HepG2 (cell line): ENCODE measurements around the gene ZBTB47. TPM values are rescaled to one million over a fixed set of nuclear protein-coding genes. Genes with fewer than 3 reads are reported as not detected.

Source experiments
- ATAC-seq: fragments of 200-7000 bp; cut with Tn5 transposase; 3 replicates; pipeline ENCODE4 v1.9.1; 2020; ENCODE audit warnings: mild to moderate bottlenecking, moderate library complexity
- BruUV-seq: library from RNA; stranded (reverse); fragments of 400-500 nt; replicated peaks from 2 replicates; lab custom pipeline; 2021; lab: Mats Ljungman, UMichigan
- CTCF ChIA-PET: fragments of 300-600 bp; formaldehyde crosslinking; extraction: SDS; loops from one replicate; lab custom pipeline; 2021; ENCODE audit warnings: low total read pairs, inconsistent platforms, low intra/inter-chr PET ratio; lab: Yijun Ruan, JAX
- POLR2A ChIA-PET: fragments of 350-600 bp; sonication (Branson Sonifier 250); formaldehyde crosslinking; loops from one replicate; lab custom pipeline; 2020; ENCODE audit warnings: antibody characterized with exemption, inconsistent platforms; lab: Yijun Ruan, JAX
- DNase-seq: peaks from one replicate; pipeline ENCODE4 v3.0.0-alpha.2; 2015; ENCODE audit warnings: low spot score
- FAIRE-seq: peaks from 3 replicates; lab custom pipeline; 2011; peaks lifted over from hg19 to GRCh38; lab: Jason Lieb, UNC
- H2AFZ ChIP-seq: one replicate; pipeline ENCODE4 v1.6.1; 2011; ENCODE audit warnings: low read length, inconsistent platforms
- H3K27ac ChIP-seq: fragments of 300-600 bp; 3 replicates; pipeline ENCODE4 v1.8.0; 2011; ENCODE audit warnings: mixed run types, mild to moderate bottlenecking, mixed read lengths, low read length, inconsistent platforms; ENCODE audit not compliant: insufficient read depth; ENCODE audit errors: extremely low read length
- H3K27me3 ChIP-seq, 2 experiments: fragments of 200-600 bp in 1 of 2; 2 replicates in 1 of 2; 3 replicates in 1 of 2; pipeline versions ENCODE4 v1.6.0 to v1.8.0; 2011; ENCODE audit warnings: low read length in 2 of 2, mild to moderate bottlenecking in 2 of 2, moderate library complexity in 2 of 2, inconsistent platforms in 1 of 2; ENCODE audit not compliant: insufficient read depth in 2 of 2, control insufficient read depth in 1 of 2
- H3K36me3 ChIP-seq, 2 experiments: fragments of 200-600 bp in 1 of 2; replicated peaks in 1 of 2; 2 replicates in 1 of 2; 3 replicates in 1 of 2; pipeline versions ENCODE4 v1.5.1 to v1.8.0; 2011; ENCODE audit warnings: low read length in 2 of 2, inconsistent platforms in 1 of 2; ENCODE audit not compliant: insufficient read depth in 2 of 2, control insufficient read depth in 1 of 2
- H3K4me1 ChIP-seq: 2 replicates; pipeline ENCODE4 v1.5.1; 2012; ENCODE audit warnings: low read length, inconsistent platforms; ENCODE audit not compliant: insufficient read depth
- H3K4me2 ChIP-seq: 2 replicates; pipeline ENCODE4 v1.6.0; 2011; ENCODE audit warnings: low read depth, low read length, inconsistent platforms
- H3K4me3 ChIP-seq, 3 experiments: fragments of 200-600 bp in 1 of 3; sonication (generic), shearing (Covaris generic) in 1 of 3; replicated peaks in 1 of 3; 2 replicates each; pipeline ENCODE4 v1.5.1; 2011 to 2016; ENCODE audit warnings: low read length in 3 of 3, inconsistent platforms in 2 of 3, low read depth in 2 of 3, mild to moderate bottlenecking in 2 of 3, control low read depth in 1 of 3, mixed read lengths in 1 of 3; ENCODE audit not compliant: insufficient read depth in 1 of 3
- H3K79me2 ChIP-seq: one replicate; pipeline ENCODE4 v1.6.1; 2011; ENCODE audit warnings: low read length, inconsistent platforms; ENCODE audit not compliant: insufficient read depth
- H3K9ac ChIP-seq: 2 replicates; pipeline ENCODE4 v1.6.0; 2011; ENCODE audit warnings: mild to moderate bottlenecking, low read depth, low read length, inconsistent platforms; ENCODE audit not compliant: insufficient read depth
- H3K9me3 ChIP-seq: 2 replicates; pipeline ENCODE4 v1.5.1; 2012; ENCODE audit warnings: mild to moderate bottlenecking, low read length
- H4K20me1 ChIP-seq: 2 replicates; pipeline ENCODE4 v1.6.0; 2011; ENCODE audit warnings: inconsistent platforms, mild to moderate bottlenecking, low read length, moderate library complexity; ENCODE audit not compliant: insufficient read depth
- ARID5B ChIP-seq: IDR thresholded peaks from 2 replicates; pipeline ENCODE4 v1.4.0; 2020; ENCODE audit warnings: mild to moderate bottlenecking, missing genetic modification reagents
- ASH2L ChIP-seq: fragments of 300-600, 200-600 bp; sonication (generic); IDR thresholded peaks from 2 replicates; pipeline ENCODE4 v1.7.0; 2017; ENCODE audit warnings: low read depth, mild to moderate bottlenecking, moderate library complexity, mixed read lengths, low read length; ENCODE audit not compliant: insufficient read length
- BCL3 ChIP-seq: sonication (generic); formaldehyde crosslinking; IDR thresholded peaks from 2 replicates; pipeline ENCODE4 v1.5.1; 2020; ENCODE audit warnings: mild to moderate bottlenecking, missing genetic modification reagents, moderate library complexity
- HDAC1 ChIP-seq: sonication (generic); formaldehyde crosslinking; IDR thresholded peaks from 2 replicates; pipeline ENCODE4 v1.5.1; 2020; ENCODE audit warnings: mild to moderate bottlenecking, missing genetic modification reagents
- HMG20B ChIP-seq: conservative IDR thresholded peaks from 2 replicates; pipeline ENCODE4 v1.6.1; 2016; ENCODE audit warnings: missing genetic modification reagents, missing compliant biosample characterization
- ISL2 ChIP-seq: sonication (generic); formaldehyde crosslinking; IDR thresholded peaks from 2 replicates; pipeline ENCODE4 v1.5.0; 2020; ENCODE audit warnings: missing genetic modification reagents
- KAT8 ChIP-seq: IDR thresholded peaks from 2 replicates; pipeline ENCODE4 v1.6.1; 2016; ENCODE audit warnings: missing genetic modification reagents, missing compliant biosample characterization
- LCORL ChIP-seq, 2 experiments: fragments of 450-650 bp in 1 of 2; sonication (generic) in 1 of 2; formaldehyde crosslinking in 1 of 2; IDR thresholded peaks; 2 replicates each; pipeline versions ENCODE4 v1.5.0 to v1.6.1; 2017 to 2020; ENCODE audit warnings: antibody characterized with exemption in 1 of 2, missing genetic modification reagents in 1 of 2
- MAX ChIP-seq: IDR thresholded peaks from 2 replicates; pipeline ENCODE4 v1.6.1; 2012; ENCODE audit warnings: inconsistent platforms
- NRL ChIP-seq: sonication (generic); formaldehyde crosslinking; IDR thresholded peaks from 2 replicates; pipeline ENCODE4 v1.5.0; 2020; ENCODE audit warnings: missing genetic modification reagents, mild to moderate bottlenecking, moderate library complexity, borderline replicate concordance
- POGZ ChIP-seq: sonication (generic); formaldehyde crosslinking; IDR thresholded peaks from 2 replicates; pipeline ENCODE4 v1.4.0; 2020; ENCODE audit warnings: mild to moderate bottlenecking, missing genetic modification reagents
- SALL1 ChIP-seq: sonication (generic); formaldehyde crosslinking; IDR thresholded peaks from 2 replicates; pipeline ENCODE4 v1.8.0; 2022; ENCODE audit warnings: mild to moderate bottlenecking, missing genetic modification reagents
- TCF12 ChIP-seq, 2 experiments: fragments of 450-650 bp in 1 of 2; sonication (generic) in 1 of 2; formaldehyde crosslinking in 1 of 2; IDR thresholded peaks; 2 replicates each; pipeline versions ENCODE4 v1.6.1 to v1.8.0; 2017 to 2022; ENCODE audit warnings: antibody characterized with exemption in 1 of 2, mild to moderate bottlenecking in 1 of 2, missing genetic modification reagents in 1 of 2, moderate library complexity in 1 of 2
- ZMYM4 ChIP-seq: sonication (generic); formaldehyde crosslinking; IDR thresholded peaks from 2 replicates; pipeline ENCODE4 v1.8.1; 2023; ENCODE audit warnings: mild to moderate bottlenecking, missing genetic modification reagents
- ZNF17 ChIP-seq: sonication (generic); formaldehyde crosslinking; IDR thresholded peaks from 2 replicates; pipeline ENCODE4 v1.5.0; 2020; ENCODE audit warnings: mild to moderate bottlenecking, missing genetic modification reagents
- ZNF547 ChIP-seq: sonication (generic); formaldehyde crosslinking; IDR thresholded peaks from 2 replicates; pipeline ENCODE4 v1.5.1; 2020; ENCODE audit warnings: mild to moderate bottlenecking, missing genetic modification reagents
- WGBS: methylation state at CpG from one replicate; pipeline ENCODE4 v1.1.6; 2017; ENCODE audit warnings: low lambda C conversion rate; 5-methylcytosine and 5-hydroxymethylcytosine counted together
- in situ Hi-C: cut with HindIII; loops from 2 replicates; pipeline ENCODE4 v1.10.0; 2017; ENCODE audit warnings: low pct_unique_long_range_greater_than_20kb; ENCODE audit not compliant: extremely low pct_ligation_motif_present
- intact Hi-C: fragments of 100-400 bp; cut with micrococcal nuclease; formaldehyde crosslinking; loops from one replicate; pipeline ENCODE4 v1.10.0; 2022; ENCODE audit not compliant: unreplicated experiment
- polyA plus RNA-seq, 8 experiments: library from polyadenylated mRNA; depleted of rRNA in 3 of 8; stranded (reverse) in 7 of 8; unstranded in 1 of 8; fragments of >200 nt; fragmentation: Illumina TruSeq in 4 of 8; extraction: Trizol in 4 of 8; gene quantifications; 2 replicates each; pipeline versions ENCODE4 v1.2.1 to v1.2.3, GENCODE V29; 2011 to 2016; ENCODE audit warnings: low read depth in 4 of 8, missing spikeins in 1 of 8, mixed read lengths in 1 of 8; ENCODE audit not compliant: insufficient read depth in 1 of 8
- total RNA-seq, 5 experiments: library from RNA; depleted of rRNA; stranded (reverse); fragments of >200 nt; fragmentation: Illumina TruSeq; extraction: Trizol; gene quantifications; 2 replicates each; pipeline ENCODE4 v1.2.3, GENCODE V29; 2016; ENCODE audit warnings: low read depth in 1 of 5

Gene ZBTB47
- total and polyA plus RNA-seq, 2 of the 13 experiments (the other 11 are each of a cell fraction or from before 2014, with no cell fraction given) = 1.5 to 3.1 TPM

GRCh38 chr3:42653303-42653559, 266 bp upstream of the ZBTB47 start (continued):
- peak; percentile 61; the same call in 1 of the 2 replicates for TF ChIP-seq BCL3 (CRISPR knock-in tag)

- in situ Hi-C loops (loop anchor here (5.0 kb wide), 1 partner anchor 93 kb away; no protein-coding TSS in a partner anchor), intact Hi-C loops (loop anchor here (5.0 kb wide), 3 partner anchors 78 to 178 kb away; no protein-coding TSS in a partner anchor)
- no CpG with 5 or more reads among the region's 94 CpGs for WGBS
- Histone ChIP-seq H3K36me3 (no peaks in the 10 kb centered on the region), H3K4me1 (peaks cover 62% of the 10 kb centered on the region), H4K20me1 (no peaks in the 10 kb centered on the region), H3K27ac (peak overlapping the region; percentile 59), H3K27me3 (no peaks in the 10 kb centered on the region), H3K4me2 (peak overlapping the region; percentile 90), H2AFZ (no peak overlapping the region), H3K79me2 (peaks cover 7% of the 10 kb centered on the region), H3K9ac (peak overlapping the region; percentile 80), H3K9me3 (no peaks in the 10 kb centered on the region), H3K4me3 (peak overlapping the region; percentile 71 to 89 (median 83))
- peak; percentile 44 for DNase-seq
- ATAC-seq = peak; percentile 20
- no peak for FAIRE-seq
- ChIA-PET CTCF (no interaction called here), POLR2A (interaction anchor here (1.0 kb wide), 1 partner anchor 92 kb away, joined by 3 read pairs; no protein-coding TSS in a partner anchor)
- TSS peak; percentile 39 for BruUV-seq
- no peak for TF ChIP-seq TCF12 (IDR thresholded peaks at IDR 0.05)
- no peak for TF ChIP-seq TCF12 (CRISPR knock-in tag; IDR thresholded peaks at IDR 0.05)
- TF ChIP-seq HMG20B (CRISPR knock-in tag) = no peak; the same call in 1 of the 2 replicates
- peak; percentile 32 for TF ChIP-seq ASH2L
- peak; percentile 15; the same call in 1 of the 2 replicates for TF ChIP-seq ARID5B (CRISPR knock-in tag)
- TF ChIP-seq HDAC1 (CRISPR knock-in tag) = peak; percentile 57; the same call in 1 of the 2 replicates
- TF ChIP-seq LCORL (IDR thresholded peaks at IDR 0.05) = no peak
- TF ChIP-seq LCORL (CRISPR knock-in tag; IDR thresholded peaks at IDR 0.05) = peak; percentile 37; the same call in 1 of the 2 replicates
- peak; percentile 39; the same call in 1 of the 2 replicates for TF ChIP-seq SALL1 (CRISPR knock-in tag)
- peak; percentile 90 for TF ChIP-seq MAX
- no peak for TF ChIP-seq ZNF17 (CRISPR knock-in tag)
- TF ChIP-seq KAT8 (CRISPR knock-in tag) = peak; percentile 55
- peak; percentile 75 for TF ChIP-seq ZNF547 (CRISPR knock-in tag)
- peak; percentile 26; the same call in 1 of the 2 replicates for TF ChIP-seq ISL2 (CRISPR knock-in tag)
- TF ChIP-seq ZMYM4 (CRISPR knock-in tag) = peak; percentile 27; the same call in 1 of the 2 replicates
- TF ChIP-seq POGZ (CRISPR knock-in tag) = 0 out of 2 replicates have a peak, but pooled peaks have one; percentile 35
- peak; percentile 31; the same call in 1 of the 2 replicates for TF ChIP-seq NRL (CRISPR knock-in tag)
Measured at GRCh38 chr3:42654331-42655201, 1.1 kb downstream of the ZBTB47 start.
